BE2C (cell line): Measurements from ENCODE around the gene ADGRG4.

Experiments
- DNase-seq: peaks from one replicate; pipeline ENCODE4 v3.0.0-alpha.2; 2020
- H3K27me3 ChIP-seq: fragments of 250-450 bp; sonication (Bioruptor Pico); 2 replicates; pipeline ENCODE4 v1.5.1; 2020; ENCODE audit warnings: mild to moderate bottlenecking
- H3K36me3 ChIP-seq: fragments of 250-450 bp; sonication (Bioruptor Pico); 2 replicates; pipeline ENCODE4 v1.5.1; 2020; ENCODE audit warnings: mild to moderate bottlenecking
- H3K4me1 ChIP-seq: fragments of 250-450 bp; sonication (Bioruptor Pico); 2 replicates; pipeline ENCODE4 v1.5.1; 2020
- H3K4me3 ChIP-seq: 2 replicates; pipeline ENCODE4 v1.5.1; 2011; ENCODE audit warnings: low read depth, low read length
- H3K9me3 ChIP-seq: fragments of 250-450 bp; sonication (Bioruptor Pico); 2 replicates; pipeline ENCODE4 v1.5.1; 2020
- TF ChIP-seq, protein P1 (sequence below): IDR thresholded peaks from 2 replicates; pipeline ENCODE4 v1.5.1; 2012; ENCODE audit warnings: mild to moderate bottlenecking, low read depth, low read length

The ADGRG4 gene

DNA sequence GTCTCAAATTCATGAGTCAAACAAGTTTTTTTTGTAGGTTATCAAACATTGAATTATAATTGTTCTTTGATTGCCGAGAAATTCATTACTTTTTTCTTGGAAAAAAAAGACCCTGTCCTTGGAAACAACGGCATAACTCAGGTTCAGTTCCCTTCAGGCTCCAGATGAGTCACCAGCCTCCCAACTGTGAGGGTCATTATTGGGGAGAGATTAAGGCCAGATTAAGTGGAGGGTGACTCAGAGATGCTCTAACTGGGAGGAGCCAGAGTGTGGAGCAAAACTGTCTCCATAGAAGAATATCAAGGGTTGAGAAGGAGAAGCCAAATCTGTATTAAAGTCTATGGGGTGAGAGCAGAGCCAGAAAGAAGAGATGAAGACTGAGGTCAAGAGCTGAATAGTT, 9.6 kb downstream of the ADGRG4 start:
- no peaks in the 10 kb centered on the region for H3K9me3 ChIP-seq
- no peaks in the 10 kb centered on the region for H3K4me1 ChIP-seq
- TF ChIP-seq, protein P1, sequence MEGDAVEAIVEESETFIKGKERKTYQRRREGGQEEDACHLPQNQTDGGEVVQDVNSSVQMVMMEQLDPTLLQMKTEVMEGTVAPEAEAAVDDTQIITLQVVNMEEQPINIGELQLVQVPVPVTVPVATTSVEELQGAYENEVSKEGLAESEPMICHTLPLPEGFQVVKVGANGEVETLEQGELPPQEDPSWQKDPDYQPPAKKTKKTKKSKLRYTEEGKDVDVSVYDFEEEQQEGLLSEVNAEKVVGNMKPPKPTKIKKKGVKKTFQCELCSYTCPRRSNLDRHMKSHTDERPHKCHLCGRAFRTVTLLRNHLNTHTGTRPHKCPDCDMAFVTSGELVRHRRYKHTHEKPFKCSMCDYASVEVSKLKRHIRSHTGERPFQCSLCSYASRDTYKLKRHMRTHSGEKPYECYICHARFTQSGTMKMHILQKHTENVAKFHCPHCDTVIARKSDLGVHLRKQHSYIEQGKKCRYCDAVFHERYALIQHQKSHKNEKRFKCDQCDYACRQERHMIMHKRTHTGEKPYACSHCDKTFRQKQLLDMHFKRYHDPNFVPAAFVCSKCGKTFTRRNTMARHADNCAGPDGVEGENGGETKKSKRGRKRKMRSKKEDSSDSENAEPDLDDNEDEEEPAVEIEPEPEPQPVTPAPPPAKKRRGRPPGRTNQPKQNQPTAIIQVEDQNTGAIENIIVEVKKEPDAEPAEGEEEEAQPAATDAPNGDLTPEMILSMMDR: no peak
- H3K27me3 ChIP-seq: no peaks in the 10 kb centered on the region
- H3K36me3 ChIP-seq: no peaks in the 10 kb centered on the region
- no peak overlapping the region for H3K4me3 ChIP-seq
- peak; percentile 22 for DNase-seq

DNA sequence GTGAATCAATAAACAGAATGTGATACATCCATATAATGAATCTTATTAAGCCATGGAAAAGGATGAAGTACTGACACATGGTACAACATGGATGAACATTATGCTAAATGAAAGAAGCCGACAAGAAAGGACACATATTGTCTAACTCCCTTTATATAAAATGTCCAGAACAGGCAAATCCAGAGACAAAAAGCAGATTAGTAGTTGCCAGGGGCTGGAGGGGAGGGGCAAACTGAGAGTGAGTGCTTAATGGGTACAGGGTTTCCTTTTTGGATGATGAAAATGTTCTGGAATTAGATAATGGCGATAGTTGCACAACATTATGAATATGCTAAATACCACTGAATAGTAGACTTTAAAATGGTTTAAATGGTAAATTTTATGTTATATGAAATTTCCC, 17.4 kb downstream of the ADGRG4 start:
- Histone ChIP-seq H3K27me3 (no peaks in the 10 kb centered on the region), H3K36me3 (no peaks in the 10 kb centered on the region), H3K4me1 (peaks cover 14% of the 10 kb centered on the region), H3K9me3 (no peaks in the 10 kb centered on the region), H3K4me3 (no peak overlapping the region)
- no peak for DNase-seq
- TF ChIP-seq, protein P1: no peak

DNA sequence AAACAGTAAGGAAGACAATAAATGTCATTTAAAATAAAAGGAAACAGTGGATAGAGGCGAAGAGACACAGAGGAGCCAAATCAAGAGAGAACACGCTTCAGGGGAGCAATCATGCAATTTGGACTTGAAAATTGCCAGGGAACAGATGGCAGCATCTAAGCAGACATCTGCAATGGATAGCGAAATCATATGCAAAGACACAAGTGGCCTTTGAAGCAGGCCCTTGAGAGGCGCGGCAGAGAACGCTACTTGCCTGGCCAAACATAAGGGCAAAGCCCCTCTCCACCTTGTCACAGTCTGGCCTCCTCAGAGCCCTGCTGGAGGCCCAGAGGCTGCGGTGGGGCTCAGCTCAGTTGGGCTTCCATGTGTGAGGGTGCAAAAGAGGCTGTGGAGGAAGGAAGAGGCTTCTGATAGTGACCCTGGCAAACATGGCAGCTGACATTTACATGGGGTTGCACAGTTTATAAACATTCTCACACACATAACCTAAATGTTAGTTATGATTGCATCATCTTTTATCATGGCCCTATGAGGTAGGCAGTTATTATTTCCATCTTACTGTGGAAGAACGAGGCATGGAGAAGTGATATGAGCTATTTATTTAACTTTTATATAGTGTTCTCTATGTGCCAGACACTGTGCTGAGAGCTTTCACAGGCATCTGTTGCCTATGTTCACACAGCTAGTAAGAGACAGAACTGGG, 18.3 kb downstream of the ADGRG4 start:
- TF ChIP-seq, protein P1: no peak
- DNase-seq: no peak
- H3K27me3 ChIP-seq: no peaks in the 10 kb centered on the region
- no peaks in the 10 kb centered on the region for H3K9me3 ChIP-seq
- H3K4me3 ChIP-seq: no peak overlapping the region
- peaks cover 14% of the 10 kb centered on the region for H3K4me1 ChIP-seq
- H3K36me3 ChIP-seq: no peaks in the 10 kb centered on the region

DNA sequence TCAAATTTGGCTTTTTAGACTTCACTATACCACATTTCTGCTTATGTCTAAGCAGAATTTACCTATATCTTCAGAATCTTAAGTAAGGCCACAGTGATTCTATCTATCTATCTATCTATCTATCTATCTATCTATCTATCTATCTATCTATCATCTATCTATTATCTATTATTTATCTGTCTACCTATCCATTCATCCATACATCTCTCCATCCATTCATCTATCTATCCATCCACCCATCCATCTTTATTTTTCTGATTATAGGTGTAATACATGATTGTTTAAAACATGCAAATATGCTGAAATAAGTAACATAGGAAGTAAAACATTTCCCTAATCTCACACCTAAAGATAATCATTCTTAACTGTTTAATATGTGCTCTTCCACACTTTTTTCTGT, 18.8 kb downstream of the ADGRG4 start:
- TF ChIP-seq, protein P1: no peak
- H3K4me1 ChIP-seq: peaks cover 14% of the 10 kb centered on the region
- no peaks in the 10 kb centered on the region for H3K9me3 ChIP-seq
- H3K27me3 ChIP-seq: no peaks in the 10 kb centered on the region
- no peak overlapping the region for H3K4me3 ChIP-seq
- DNase-seq: no peak
- no peaks in the 10 kb centered on the region for H3K36me3 ChIP-seq

DNA sequence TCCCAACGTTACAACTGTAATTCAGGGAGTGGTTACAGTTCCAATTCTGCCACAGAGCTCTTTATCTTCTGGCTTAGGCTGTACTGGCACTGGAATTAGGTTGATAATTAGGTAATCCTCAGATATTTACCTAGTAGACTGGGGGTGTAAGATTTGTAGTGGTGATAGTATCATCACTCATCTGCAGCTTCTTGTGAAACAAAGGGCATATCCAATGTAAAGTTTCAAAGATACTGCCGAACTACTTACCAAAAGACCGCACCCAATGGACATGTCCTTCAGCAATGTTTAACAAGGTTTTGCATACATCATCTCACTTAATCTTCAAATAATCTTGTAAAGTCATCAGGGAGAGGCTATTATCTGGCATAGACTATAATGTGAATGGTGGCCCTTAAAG, 20.8 kb downstream of the ADGRG4 start:
- DNase-seq: no peak
- Histone ChIP-seq H3K4me1 (peaks cover 14% of the 10 kb centered on the region), H3K36me3 (no peaks in the 10 kb centered on the region), H3K27me3 (no peaks in the 10 kb centered on the region), H3K9me3 (no peaks in the 10 kb centered on the region), H3K4me3 (no peak overlapping the region)
- TF ChIP-seq, protein P1: no peak

DNA sequence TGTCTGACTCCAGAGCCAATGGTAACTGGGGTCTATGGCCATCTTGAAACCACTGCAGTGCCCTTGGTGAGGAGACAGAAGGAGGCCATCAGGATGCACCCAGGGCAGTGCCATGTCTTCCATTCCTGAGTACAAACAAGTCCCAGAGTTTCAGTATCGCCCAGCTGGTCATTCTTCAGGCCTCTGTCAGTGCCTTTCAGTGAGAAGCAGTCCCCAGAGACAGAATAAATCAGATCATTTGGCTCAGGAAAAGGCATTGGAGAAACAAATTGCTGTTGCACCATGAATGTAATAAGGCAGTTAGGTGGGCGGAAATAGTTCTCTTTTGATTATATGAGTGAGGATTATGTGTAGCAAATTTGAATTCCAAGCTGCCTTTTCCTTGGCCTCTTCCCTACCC, 21.3 kb downstream of the ADGRG4 start:
- Histone ChIP-seq H3K36me3 (no peaks in the 10 kb centered on the region), H3K9me3 (no peaks in the 10 kb centered on the region), H3K27me3 (no peaks in the 10 kb centered on the region), H3K4me1 (peaks cover 14% of the 10 kb centered on the region), H3K4me3 (no peak overlapping the region)
- peak; percentile 25 for DNase-seq
- TF ChIP-seq, protein P1: no peak
